NCI-H1417 treated with DMSO at 0.1 percent for 48 hours (cell line): Measurements from ENCODE around the gene PRPSAP2.
"Not testable (repeated sequence)": the region's sequence is repeated elsewhere in the genome, so short reads cannot be mapped to it uniquely, and the experiment has no call there.

Experiments used
- DNase-seq: peaks from one replicate; lab custom pipeline; 2025; lab: John Stamatoyannopoulos, UW

PRPSAP2 gene

DNA sequence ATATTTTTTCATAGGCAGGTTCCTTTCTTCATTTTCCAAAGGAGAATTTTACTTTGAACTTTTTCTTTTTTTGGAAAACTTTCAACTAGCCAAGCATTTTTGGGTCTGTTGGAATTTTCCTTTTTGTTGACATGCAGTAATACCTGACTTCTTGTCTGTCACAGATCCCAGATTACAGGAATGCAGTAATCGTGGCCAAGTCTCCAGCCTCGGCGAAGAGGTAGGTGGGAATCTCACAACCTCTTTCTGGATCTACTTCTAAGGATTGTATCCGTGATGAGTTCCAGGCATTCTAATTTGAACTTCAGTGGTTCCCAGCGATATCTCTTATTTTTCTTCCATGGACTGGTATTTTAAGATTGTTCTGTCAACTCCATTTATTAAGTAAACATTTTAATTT is 31.7 kb downstream of the PRPSAP2 start:
- no peak for DNase-seq

DNA sequence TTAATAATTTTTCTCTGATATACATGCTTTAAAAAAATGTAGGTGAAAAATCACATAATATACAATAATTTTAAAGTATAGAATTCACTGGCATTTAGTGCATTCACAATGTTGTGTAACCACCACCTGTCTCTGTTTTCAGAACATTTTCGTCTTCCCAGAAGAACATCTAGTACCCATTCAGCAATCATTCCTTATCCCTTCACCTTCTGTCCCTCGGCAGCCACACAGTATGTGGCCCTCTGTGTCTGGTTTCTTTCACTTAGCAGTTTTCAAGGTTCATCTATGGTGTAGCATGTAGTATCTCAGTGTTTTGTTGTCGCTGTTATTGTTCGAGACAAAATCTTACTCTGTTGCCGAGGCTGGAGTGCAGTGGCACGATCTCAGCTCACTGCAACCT is 33.6 kb downstream of the PRPSAP2 start:
- DNase-seq, result no peak

DNA sequence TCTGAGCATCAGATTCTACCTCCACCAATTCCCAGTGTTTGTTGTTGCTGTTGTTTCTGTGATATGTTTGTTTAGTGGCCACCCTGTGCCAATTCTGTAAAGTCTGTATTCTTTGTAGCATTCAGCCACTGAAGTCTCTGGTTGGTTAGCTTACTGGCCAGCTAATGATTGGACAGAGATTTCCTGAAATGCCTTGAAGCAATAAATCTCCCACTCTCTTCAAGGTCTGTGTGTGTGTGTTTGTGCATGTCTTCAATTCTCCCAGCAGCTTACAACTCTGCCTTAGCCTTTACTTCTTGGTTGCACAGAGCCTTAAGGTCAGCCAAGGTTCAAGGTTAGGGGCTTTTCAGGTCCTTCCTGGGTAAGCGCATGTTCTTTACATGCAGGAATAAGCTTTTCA is 38.2 kb downstream of the PRPSAP2 start:
- DNase-seq, result no peak

DNA sequence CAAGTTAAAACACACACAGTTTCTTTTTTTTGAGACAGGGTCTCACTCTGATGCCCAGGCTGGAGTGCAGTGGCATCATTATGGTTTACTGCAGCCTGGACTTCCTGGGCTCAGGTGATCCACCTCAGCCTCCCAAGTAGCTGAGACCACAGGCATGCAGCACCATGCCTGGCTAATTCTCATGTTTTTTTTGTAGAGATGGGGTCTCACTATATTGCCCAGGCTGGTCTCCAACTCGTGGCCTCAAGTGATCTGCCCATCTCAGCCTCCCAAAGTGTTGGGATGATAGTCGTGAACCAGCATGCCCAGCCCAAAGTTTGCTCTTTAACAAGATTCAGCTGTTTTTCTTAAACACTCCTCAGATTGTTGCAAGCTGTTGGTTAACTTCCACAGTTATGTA is 39.0 kb downstream of the PRPSAP2 start:
- no peak for DNase-seq

DNA sequence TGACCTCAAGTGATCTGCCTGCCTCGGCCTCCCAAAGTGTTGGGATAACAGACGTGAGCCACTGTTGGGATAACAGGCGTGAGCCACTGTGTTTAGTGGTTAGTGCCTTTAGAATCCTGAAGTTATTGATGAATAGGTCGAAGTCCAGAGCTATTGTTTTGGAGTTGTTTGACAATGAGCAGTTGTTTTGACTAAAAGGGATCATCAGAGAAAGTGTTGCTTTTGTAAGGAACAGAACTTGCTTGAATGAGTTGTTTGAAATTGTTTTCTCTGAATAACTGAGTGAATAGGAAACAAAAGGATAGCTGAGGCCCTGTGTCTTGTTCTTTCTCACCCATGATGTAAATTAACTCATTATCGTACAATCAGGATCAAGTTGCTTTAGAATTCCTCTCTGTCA is 46.6 kb downstream of the PRPSAP2 start:
- DNase-seq, result no peak

DNA sequence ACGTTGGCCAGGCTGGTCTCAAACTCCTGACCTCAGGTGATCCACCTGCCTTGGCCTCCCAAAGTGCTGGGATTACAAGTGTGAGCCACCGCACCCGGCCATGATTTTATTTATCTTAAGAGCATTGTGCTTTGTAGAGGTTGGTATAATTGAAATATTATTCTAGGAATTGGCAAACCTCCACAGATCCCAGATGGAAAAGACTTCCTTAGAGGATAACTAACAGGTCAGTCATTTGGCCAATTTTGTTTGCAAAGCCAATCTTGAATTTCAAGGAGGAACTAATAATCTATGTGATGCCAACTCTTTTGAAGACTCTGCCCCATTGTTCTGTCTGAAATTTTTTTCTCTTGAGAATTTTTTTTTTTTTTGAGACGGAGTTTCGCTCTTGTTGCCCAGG is 47.3 kb downstream of the PRPSAP2 start:
- DNase-seq, result no peak

DNA sequence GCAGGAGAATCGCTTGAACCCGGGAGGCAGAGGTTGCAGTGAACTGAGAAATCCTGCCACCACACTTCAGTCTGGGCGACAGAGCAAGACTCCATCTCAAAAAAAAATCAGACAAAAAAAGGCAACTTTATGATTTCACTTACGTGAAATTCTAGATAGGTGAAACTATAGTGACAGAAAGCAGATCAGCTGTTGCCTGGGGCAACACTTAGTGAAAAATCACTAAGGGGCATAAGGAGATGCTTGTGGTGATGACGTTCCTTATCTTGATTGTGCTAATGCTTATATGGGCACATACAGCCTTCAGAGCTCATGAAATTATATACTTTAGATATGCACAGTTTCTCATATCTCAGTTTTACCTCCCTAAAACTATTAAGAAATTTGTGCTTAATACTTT is 52.4 kb downstream of the PRPSAP2 start:
- DNase-seq, result no peak

GRCh38 chr17:18910881-18911280 is 53.0 kb downstream of the PRPSAP2 start:
- no peak for DNase-seq

GRCh38 chr17:18916816-18917500 is 59.0 kb downstream of the PRPSAP2 start:
- no peak for DNase-seq

DNA sequence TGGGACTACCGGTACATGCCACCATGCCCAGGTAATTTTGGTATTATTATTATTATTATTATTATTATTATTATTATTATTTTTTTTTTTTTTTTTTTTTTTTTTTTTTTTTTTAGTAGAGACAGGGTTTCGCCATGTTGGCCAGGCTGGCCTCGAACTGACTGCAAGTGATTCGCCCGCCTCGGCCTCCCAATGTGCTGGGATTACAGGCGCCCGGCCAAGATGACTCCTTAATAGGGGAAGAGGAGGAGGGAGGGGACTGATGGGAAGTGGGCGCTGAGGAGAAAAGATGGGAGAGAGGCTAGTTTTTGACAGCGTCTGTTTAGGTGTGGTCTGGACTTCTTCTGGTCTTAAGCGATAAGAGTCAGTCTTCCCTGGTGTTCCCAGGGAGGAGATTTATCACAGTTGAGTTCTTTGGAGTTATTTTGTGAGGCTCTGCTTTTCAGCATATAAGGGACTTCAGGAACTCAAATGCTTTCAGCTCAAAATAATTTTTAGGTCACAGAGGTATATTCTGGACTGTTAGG is 59.6 kb downstream of the PRPSAP2 start:
- no peak for DNase-seq

- DNase-seq, result no peak
Measured at GRCh38 chr17:18919963-18920362, 62.0 kb downstream of the PRPSAP2 start.

GRCh38 chr17:18920911-18921441 is 63.0 kb downstream of the PRPSAP2 start:
- no peak for DNase-seq

- no peak for DNase-seq
Measured at GRCh38 chr17:18921485-18921884, 63.6 kb downstream of the PRPSAP2 start.

- DNase-seq, result no peak
Measured at GRCh38 chr17:18921912-18922451, 64.1 kb downstream of the PRPSAP2 start.

DNA sequence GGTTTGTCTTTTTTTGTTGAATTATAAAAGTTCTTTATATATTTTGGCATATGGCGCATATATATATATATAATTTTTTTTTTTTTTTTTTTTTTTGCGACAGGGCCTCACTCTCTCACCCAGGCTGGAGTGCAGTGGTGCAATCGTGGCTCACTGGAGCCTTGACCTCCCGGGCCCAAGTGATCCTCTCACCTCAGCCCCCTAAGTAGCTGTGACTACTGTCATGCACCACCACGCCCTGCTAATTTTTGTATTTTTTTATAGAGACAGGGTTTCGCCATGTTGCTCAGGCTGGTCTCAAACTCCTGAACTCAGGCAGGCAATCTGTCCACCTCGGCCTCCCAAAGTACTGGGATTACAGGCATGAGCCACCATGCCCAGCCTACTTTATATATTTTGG is 64.7 kb downstream of the PRPSAP2 start:
- DNase-seq, result not testable (repeated sequence)

GRCh38 chr17:18925187-18925586 is 67.3 kb downstream of the PRPSAP2 start:
- no peak for DNase-seq

GRCh38 chr17:18928628-18929125 is 70.7 kb downstream of the PRPSAP2 start:
- DNase-seq, result no peak

DNA sequence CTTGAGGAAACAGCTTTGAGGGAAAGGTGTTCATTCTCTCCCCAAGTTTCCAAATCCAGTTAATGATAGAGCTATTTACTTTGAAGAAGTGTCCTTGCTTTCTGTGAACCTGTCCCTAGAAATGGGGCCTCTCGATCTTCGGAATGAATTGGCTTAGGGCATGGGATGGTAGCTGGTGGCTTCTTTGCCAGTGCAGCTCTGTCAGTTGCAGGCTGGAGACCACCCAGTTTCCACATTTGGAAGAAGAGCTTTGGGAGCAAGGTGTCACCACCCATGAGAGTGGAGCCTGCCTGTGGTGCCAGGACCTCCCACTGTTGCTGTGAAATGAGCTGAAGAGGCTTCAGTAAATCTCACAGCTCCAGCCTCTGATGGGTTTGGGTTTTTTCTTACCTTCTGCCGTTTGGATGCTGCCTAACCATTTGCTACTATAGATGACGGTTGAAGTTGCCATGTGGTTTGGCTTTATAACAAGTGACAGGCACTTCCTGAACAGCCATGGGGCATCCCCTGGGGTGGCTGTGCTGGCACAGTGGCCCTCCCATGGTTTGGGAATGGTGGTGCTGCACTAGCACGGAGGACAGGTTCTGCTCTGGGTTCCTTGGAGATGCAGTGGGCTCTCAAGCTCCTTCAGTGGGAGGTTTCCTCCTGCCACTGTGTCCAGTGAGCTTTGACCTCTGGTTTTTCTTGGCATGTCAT is 74.6 kb downstream of the PRPSAP2 start:
- DNase-seq, result no peak

- no peak for DNase-seq
Measured at GRCh38 chr17:18933102-18934058, 75.4 kb downstream of the PRPSAP2 start.

- DNase-seq, result no peak
Measured at GRCh38 chr17:18937981-18938691, 80.2 kb downstream of the PRPSAP2 start.

DNA sequence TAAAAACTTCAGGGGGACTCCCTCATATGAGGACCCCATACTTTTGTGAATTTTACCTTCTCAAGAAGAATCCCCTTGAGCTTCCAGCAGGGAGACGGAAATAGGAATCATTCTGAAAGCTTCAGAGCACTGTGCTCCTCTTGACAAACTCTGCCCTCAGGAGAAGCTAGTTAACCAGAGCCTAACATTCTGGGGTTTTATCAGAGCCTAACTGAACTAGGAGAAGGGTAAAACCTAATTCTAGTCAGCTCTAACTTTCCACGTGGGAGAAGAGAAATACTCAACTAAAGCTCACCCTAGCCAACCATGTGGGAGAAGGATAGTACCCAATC is 80.7 kb downstream of the PRPSAP2 start:
- no peak for DNase-seq
